ENCODE measurements around the gene LCT.

The LCT gene

DNA sequence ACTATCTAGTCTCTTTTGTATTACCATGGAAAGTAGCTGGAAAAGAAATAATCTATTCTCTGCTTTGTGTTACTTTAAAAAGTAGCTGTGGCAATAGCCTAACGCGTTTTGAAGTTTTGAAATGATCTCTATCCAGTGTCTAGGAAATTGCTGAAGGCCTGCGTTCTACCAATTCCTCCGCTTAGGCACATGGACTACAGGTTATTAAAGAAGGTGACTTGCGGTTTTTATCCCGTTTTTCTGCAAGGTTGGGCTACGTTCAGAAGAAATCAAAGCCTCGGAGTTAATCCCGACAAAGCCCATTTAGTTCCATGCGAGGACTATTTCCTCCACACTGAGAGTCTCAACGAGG lies 96.0 kb downstream of the LCT start:
- TF ChIP-seq REST (IDR thresholded peaks at IDR 0.05; ENCODE audit: insufficient replicate concordance, low read depth) (no peak), GABPA (IDR thresholded peaks at IDR 0.05; ENCODE audit: low read depth) (no peak), CTCF (IDR thresholded peaks at IDR 0.05; ENCODE audit: insufficient read depth, low read length) (no peak), SPI1 (IDR thresholded peaks at IDR 0.05; ENCODE audit: borderline replicate concordance, low read depth) (no peak), POLR2AphosphoS5 (IDR thresholded peaks at IDR 0.05; ENCODE audit: low read depth) (no peak)
- Histone ChIP-seq H3K27ac (replicated peaks) (no peak overlapping the region), H3K27me3 (ENCODE audit: insufficient read depth, poor library complexity, severe bottlenecking) (no peaks in the 10 kb centered on the region), H3K4me3 (replicated peaks; ENCODE audit: insufficient read depth, low read length) (no peak overlapping the region)
- DNase-seq (ENCODE audit: low read depth in 1 of 2, low spot score in 1 of 2), result no peak

- Histone ChIP-seq H3K27me3 (ENCODE audit: insufficient read depth, poor library complexity, severe bottlenecking) (no peaks in the 10 kb centered on the region), H3K4me3 (replicated peaks; ENCODE audit: insufficient read depth, low read length) (no peak overlapping the region), H3K27ac (replicated peaks) (no peak overlapping the region)
- no peak for DNase-seq (ENCODE audit: low read depth in 1 of 2, low spot score in 1 of 2)
- TF ChIP-seq SPI1 (IDR thresholded peaks at IDR 0.05; ENCODE audit: borderline replicate concordance, low read depth), result no peak
- no peak for TF ChIP-seq POLR2AphosphoS5 (IDR thresholded peaks at IDR 0.05; ENCODE audit: low read depth)
- TF ChIP-seq GABPA (IDR thresholded peaks at IDR 0.05; ENCODE audit: low read depth), result no peak
- no peak for TF ChIP-seq CTCF (IDR thresholded peaks at IDR 0.05; ENCODE audit: insufficient read depth, low read length)
- no peak for TF ChIP-seq REST (IDR thresholded peaks at IDR 0.05; ENCODE audit: insufficient replicate concordance, low read depth)
Observed at GRCh38 chr2:135740206-135740605, 96.8 kb downstream of the LCT start.
